ENCODE results near the gene SLC2A4RG. TPM values are rescaled to one million over a fixed set of nuclear protein-coding genes. Genes with fewer than 3 reads are reported as not detected.

SLC2A4RG gene
- total RNA-seq, 4 donors from 2014 or later: 41.4 to 67.1 (median 52.7) TPM

DNA sequence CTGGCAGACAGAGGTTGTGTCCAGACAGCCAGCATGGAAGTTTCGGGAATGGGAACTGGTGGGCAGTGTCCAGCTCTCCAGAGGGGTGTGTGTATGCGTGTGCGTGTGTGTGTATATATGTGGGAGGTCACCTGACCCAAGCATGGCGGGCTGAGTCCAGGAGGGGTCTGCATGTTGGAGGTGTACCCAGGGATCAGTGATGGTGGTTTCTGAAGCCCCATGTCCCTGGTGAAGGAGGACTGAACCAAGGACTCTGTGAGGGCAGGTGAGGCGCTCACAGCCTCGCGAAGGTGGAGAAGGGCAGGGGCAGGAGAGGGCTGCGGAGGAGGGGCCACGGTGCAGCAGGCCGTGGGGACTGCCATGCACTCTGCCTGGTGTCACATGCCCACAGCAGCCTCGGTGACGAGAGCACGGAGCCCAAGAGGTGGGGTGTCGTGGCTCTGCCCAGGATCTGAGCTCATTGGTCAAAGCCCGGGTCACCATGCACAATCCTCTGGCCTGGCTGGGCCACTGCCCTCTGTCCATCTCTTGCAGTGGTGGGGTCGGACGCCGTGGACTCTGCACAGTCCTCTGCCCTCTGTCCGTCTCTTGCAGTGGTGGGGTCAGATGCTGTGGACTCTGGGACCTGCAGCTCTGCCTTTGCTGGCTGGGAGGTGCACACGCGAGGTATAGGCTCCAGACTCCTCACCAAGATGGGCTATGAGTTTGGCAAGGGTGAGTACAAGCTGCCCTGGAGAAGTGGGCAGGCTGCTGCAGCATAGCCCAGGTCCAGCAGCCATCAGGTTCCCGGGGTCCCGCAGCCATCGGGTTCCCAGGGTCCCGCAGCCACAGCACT is 5.2 kb upstream of the SLC2A4RG start:
- H3K27me3 ChIP-seq: no peaks in the 10 kb centered on the region
- TF ChIP-seq POLR2A (IDR thresholded peaks at IDR 0.05; ENCODE audit: low read depth): no peak
- TF ChIP-seq, protein P1, sequence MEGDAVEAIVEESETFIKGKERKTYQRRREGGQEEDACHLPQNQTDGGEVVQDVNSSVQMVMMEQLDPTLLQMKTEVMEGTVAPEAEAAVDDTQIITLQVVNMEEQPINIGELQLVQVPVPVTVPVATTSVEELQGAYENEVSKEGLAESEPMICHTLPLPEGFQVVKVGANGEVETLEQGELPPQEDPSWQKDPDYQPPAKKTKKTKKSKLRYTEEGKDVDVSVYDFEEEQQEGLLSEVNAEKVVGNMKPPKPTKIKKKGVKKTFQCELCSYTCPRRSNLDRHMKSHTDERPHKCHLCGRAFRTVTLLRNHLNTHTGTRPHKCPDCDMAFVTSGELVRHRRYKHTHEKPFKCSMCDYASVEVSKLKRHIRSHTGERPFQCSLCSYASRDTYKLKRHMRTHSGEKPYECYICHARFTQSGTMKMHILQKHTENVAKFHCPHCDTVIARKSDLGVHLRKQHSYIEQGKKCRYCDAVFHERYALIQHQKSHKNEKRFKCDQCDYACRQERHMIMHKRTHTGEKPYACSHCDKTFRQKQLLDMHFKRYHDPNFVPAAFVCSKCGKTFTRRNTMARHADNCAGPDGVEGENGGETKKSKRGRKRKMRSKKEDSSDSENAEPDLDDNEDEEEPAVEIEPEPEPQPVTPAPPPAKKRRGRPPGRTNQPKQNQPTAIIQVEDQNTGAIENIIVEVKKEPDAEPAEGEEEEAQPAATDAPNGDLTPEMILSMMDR (IDR thresholded peaks at IDR 0.05): no peak
- TF ChIP-seq EP300 (IDR thresholded peaks at IDR 0.05): no peak
- no peak for TF ChIP-seq POLR2AphosphoS5 (IDR thresholded peaks at IDR 0.05)
- H3K4me3 ChIP-seq: no peak overlapping the region
- H3K4me1 ChIP-seq: peaks cover 22 to 34% (median 25%) of the 10 kb centered on the region in 4 donors
- peaks cover 23 to 50% (median 47%) of the 10 kb centered on the region in 4 donors for H3K36me3 ChIP-seq
- no peak for DNase-seq (ENCODE audit: extremely low spot score)
- WGBS: 92% methylated on average over 8 of the region's 25 CpGs
- no peaks in the 10 kb centered on the region for H3K9me3 ChIP-seq
- intact Hi-C loops (cut with DNase I): no loop called here
- H3K27ac ChIP-seq (replicated peaks in 1 of 4): no peak overlapping the region

DNA sequence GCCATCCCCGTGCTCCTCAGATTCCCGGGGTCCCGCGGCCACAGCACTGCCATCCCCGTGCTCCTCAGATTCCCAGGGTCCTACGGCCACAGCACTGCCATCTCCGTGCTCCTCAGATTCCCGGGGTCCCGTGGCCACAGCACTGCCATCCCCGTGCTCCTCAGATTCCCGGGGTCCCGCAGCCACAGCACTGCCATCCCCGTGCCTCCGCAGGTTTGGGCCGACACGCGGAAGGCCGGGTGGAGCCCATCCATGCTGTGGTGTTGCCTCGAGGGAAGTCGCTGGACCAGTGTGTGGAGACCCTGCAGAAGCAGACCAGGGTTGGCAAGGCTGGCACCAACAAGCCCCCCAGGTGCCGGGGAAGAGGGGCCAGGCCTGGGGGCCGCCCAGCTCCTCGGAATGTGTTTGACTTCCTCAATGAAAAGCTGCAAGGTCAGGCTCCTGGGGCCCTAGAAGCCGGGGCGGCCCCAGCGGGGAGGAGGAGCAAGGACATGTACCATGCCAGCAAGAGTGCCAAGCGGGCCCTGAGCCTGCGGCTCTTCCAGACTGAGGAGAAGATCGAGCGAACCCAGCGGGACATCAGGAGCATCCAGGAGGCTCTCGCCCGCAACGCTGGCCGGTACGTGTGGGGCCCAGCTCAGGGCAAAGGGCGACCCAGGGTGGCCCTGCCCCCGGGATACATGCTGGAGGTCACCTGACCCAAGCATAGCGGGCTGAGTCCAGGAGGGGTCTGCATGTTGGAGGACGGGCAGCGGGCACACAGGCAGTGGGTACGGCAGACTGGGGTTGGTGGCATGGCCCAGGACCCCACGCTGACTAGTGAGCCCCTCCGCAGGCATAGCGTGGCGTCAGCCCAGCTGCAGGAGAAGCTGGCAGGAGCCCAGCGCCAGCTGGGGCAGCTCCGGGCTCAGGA is 4.4 kb upstream of the SLC2A4RG start:
- intact Hi-C loops (cut with DNase I): no loop called here
- WGBS: 95% methylated on average over 43 of the region's 48 CpGs

DNA sequence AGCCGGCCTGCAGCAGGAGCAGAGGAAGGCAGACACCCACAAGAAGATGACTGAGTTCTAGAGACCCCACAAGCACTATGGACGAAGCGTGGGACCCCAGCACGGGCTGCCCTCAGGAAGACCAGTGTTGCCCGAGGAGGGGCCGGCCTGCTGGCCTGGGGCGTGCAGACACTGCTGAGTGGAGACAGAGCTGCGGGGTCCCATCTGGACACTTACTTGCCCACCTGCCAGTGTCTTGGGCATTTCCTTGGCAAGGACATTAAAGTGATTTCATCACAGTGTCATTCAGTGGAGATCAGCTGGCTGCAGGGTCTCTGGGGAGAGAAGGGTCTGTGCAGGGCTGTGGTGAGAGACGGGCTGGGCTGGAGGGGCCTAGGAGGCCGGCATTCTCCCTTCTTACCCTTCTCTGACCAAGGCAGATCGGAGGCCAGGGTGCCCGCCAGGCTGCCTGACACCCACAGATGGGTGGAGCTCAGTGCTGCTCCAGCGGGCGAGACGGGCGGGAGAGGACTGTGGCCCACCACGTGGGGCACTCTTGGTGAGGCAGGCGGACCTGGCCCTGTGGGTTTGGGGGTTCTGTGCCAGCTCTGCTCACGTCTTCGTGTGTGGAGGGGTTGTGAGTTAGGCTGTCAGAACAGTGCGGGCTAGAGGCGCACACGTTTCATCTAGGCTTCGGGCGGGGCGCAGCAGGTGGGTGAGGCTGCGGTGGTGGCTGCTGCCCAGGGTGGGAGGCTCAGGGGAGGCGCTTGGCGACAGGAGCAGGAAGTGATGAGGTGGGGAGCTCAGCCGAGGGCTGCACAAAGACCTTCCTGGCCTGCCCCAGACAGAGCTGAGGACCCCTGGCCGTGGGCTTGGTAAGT is 3.5 kb upstream of the SLC2A4RG start, which contains the start of gene LIME1:
Gene LIME1 (plus strand): TSS at position 806 of the 860 bp plus-strand sequence. CDS start 886 bp downstream, outside the sequence.
- H3K27me3 ChIP-seq: no peaks in the 10 kb centered on the region
- 89% methylated on average over 24 of the region's 31 CpGs for WGBS
- H3K27ac ChIP-seq (replicated peaks in 1 of 4): peak within 1 kb of the TSS in 1 of 4 donors; percentile 7
- DNase-seq (ENCODE audit: extremely low spot score): no peak
- peaks cover 26 to 44% (median 34%) of the 10 kb centered on the region in 4 donors for H3K4me1 ChIP-seq
- TF ChIP-seq, protein P1 (IDR thresholded peaks at IDR 0.05): no peak
- TF ChIP-seq EP300 (IDR thresholded peaks at IDR 0.05) (no peak), POLR2AphosphoS5 (IDR thresholded peaks at IDR 0.05) (peak in 1 of 2 donors; percentile 13), POLR2A (IDR thresholded peaks at IDR 0.05; ENCODE audit: low read depth) (no peak)
- H3K4me3 ChIP-seq: peak within 1 kb of the TSS; percentile 31 to 64 (median 44)
- intact Hi-C loops (cut with DNase I): no loop called here
- H3K36me3 ChIP-seq: peaks cover 23 to 43% (median 35%) of the 10 kb centered on the region in 4 donors
- no peaks in the 10 kb centered on the region for H3K9me3 ChIP-seq

More for the DNA sequence above, 4.4 kb upstream of the SLC2A4RG start:
- DNase-seq (ENCODE audit: extremely low spot score): no peak
- peaks cover 22 to 35% (median 25%) of the 10 kb centered on the region in 4 donors for H3K4me1 ChIP-seq
- no peak for TF ChIP-seq POLR2A (IDR thresholded peaks at IDR 0.05; ENCODE audit: low read depth)
- TF ChIP-seq, protein P1 (IDR thresholded peaks at IDR 0.05): no peak
- TF ChIP-seq POLR2AphosphoS5 (IDR thresholded peaks at IDR 0.05): no peak
- TF ChIP-seq EP300 (IDR thresholded peaks at IDR 0.05): no peak
- peaks cover 23 to 46% (median 41%) of the 10 kb centered on the region in 4 donors for H3K36me3 ChIP-seq
- H3K27me3 ChIP-seq: no peaks in the 10 kb centered on the region
- no peak overlapping the region for H3K27ac ChIP-seq (replicated peaks in 1 of 4)
- no peak overlapping the region for H3K4me3 ChIP-seq
- no peaks in the 10 kb centered on the region for H3K9me3 ChIP-seq
